Activated T-helper 1 cell treated with Interleukin-2 at 50 U/mL for 16 hours (primary cell): ENCODE data around the gene RPH3AL.
"Not testable (repeated sequence)": the region's sequence is repeated elsewhere in the genome, so short reads cannot be mapped to it uniquely, and the experiment has no call there.

Source experiments
- DNase-seq: peaks from one replicate; pipeline ENCODE4 v3.0.0-alpha.2; 2020; ENCODE audit warnings: low read depth

RPH3AL gene

DNA sequence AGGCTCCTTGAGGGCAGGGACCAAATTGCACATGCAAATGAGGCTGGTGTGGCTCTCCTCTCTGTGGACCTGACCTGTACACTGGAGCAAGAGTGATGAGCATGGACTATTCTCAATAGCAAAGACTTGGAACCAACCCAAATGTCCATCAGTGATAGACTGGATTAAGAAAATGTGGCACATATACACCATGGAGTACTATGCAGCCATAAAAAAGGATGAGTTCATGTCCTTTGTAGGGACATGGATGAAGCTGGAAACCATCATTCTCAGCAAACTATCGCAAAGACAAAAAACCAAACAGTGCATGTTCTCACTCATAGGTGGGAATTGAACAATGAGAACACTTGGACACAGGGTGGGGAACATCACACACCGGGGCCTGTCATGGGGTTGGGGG is 128.0 kb downstream of the RPH3AL start:
- DNase-seq, result not testable (repeated sequence)

DNA sequence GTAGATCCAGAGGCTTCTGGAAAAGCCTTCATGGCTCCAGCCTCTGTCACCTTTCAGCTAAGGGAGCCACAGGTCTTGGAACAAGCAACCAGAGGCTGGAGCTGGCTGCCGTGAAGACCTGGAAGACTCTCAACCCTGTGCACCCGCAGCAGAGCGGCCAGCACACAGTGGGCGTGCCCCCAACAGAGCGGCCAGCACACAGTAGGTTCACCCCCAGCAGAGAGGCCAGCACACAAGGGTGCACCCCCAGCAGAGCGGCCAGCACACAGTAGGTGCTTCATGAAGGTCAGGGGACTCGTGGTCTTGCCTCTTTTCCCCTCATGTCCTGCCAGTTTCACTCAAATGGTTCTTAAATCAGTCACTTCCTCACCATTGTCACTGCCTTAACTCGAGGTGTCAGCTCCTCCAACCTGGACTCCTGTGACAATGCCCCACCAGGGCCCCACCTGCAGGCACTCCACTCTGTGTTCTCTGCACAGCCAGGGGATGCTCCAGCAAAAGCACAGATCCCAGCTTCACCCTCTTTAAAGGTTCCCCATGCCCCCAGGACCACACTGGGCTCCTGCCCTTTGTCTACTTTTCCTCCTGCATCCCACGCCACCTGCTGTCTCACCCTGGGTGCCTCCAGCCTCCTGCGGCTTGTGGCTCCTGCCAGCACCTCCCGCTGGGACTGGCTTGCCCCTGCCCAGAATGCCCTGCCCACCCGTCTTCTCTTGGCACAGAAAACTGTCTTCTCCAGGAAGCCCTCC is 128.7 kb downstream of the RPH3AL start:
- DNase-seq, result no peak

GRCh38 chr17:222172-222571 is 130.4 kb downstream of the RPH3AL start:
- no peak for DNase-seq

- no peak for DNase-seq
Measured at GRCh38 chr17:219696-220095, 132.9 kb downstream of the RPH3AL start.

DNA sequence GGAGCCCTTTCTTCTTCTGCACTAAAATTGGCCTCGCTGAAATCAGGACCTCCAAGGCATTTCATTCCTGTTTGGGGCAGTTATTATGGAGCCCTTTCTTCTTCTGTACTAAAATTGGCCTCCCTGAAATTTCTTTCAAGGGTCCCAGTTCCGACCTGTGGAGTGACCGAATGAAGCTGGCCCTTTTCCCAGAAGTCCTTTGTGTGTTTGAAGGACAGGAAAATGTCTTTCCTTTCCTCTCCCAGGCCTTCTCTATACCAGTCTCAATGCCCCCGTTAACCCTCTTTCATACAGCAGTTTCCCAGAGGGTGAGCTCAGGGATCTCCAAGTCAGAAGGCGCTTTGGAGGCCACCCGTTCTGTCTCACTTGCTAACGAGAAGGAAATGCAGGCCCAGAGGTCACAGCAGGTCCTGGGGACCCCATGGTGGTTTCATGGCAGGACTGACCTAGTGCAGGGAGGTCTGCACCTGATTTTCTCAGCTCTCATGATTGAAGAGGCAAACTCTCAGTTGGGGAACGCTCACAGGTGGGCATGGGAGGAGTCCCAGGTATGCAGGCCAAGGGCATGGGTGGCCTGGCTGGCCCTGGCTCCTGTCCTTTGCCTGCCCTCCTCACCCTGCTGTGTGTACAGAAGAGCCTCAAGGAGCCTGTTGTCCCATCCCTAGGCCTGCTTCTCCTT is 134.0 kb downstream of the RPH3AL start:
- DNase-seq, result no peak

GRCh38 chr17:216625-217024 is 136.0 kb downstream of the RPH3AL start:
- DNase-seq, result no peak

DNA sequence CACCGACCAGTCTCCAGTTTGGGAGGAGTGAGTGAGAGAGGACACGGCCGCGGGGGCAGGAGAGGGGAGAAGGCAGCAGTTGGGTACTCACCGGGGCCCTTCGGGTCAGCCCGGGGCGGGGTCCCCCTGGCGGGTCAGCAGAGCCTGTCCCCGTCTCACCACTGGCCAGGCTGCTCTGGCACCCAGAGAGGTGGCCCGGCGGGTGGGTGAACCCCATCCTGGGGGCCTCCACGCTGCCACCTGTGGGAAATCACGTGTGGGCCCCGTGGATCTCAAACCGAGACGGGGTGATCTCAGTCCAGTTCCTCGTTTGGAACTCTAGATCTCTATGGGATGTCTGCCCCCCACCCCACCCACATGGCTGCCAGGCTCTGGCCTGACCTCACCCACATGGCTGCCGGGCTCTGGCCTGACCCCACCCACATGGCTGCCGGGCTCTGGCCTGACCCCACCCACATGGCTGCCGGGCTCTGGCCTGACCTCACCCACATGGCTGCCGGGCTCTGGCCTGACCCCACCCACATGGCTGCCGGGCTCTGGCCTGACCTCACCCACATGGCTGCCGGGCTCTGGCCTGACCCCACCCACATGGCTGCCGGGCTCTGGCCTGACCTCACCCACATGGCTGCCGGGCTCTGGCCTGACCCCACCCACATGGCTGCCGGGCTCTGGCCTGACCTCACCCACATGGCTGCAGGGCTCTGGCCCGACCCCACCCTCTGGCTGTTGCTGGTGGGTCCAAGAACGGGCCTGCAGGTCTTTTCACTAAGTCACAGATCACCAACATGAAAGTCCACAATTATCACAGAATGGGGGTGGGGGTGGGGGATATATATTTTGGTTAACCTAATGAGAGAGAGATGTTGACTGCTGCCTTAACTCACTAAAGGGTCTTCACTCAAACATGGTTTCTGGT is 136.8 kb downstream of the RPH3AL start:
- not testable (repeated sequence) for DNase-seq

DNA sequence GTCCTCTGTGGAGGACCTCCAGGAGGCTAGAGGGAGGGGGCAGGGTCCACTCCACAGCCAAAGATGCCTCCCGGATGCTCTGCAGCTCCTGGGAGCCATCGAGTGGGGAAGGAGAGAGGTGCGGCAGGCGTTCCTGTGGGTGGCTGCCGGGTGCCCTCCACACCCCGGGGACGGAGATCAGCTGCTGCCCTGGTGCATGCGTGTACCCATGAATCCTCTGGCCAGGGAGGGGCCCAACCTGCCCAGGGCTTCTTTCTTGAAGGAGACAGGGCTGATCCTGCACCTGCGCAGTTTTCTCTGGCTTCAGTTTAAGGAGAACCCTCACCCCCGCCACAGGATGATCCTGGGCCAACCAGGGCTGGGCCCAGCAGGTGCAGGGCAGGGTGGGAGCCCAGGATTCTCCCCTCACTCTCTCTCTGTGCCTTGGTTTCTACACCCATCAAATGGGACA is 137.7 kb downstream of the RPH3AL start:
- no peak for DNase-seq

DNA sequence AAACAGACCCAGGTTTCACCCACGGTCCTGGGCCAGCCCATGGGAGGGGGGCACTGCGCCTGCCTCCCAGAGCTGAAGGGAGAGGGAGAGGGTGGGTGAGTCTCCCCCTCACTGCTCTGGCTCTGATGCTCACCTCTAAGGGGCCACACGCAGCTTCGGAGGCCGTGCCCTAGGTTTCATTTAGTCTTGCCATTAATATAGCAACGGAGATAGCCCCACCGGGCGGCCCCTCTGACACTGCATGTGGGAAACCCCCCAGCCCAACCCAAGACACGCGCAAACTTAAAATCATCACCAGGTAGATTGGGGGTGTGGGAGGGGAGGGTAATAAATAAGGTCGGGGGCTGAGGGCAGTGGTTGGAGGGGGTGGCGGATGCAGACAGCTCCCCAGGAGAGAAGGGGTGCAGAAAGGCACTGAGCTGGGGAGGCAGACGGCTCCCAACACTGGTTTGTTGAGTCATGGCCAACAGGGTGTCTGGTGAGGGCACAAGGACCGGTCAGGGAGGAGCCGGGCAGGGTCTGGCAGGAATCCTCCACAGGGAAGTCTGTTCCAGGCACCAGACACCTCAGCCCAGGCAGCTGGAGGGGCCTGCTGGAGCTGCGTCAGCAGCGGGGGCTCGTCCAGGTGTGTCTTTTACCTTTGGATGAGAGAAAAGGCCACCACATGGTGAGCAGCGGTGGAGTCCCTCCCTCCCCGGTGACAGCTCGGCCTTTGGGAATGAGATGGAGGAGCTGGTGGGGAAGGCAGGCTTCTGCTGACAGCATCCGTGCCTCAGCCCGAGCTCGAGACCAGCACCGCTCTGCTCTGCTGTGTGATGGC is 139.1 kb downstream of the RPH3AL start:
- no peak for DNase-seq

DNA sequence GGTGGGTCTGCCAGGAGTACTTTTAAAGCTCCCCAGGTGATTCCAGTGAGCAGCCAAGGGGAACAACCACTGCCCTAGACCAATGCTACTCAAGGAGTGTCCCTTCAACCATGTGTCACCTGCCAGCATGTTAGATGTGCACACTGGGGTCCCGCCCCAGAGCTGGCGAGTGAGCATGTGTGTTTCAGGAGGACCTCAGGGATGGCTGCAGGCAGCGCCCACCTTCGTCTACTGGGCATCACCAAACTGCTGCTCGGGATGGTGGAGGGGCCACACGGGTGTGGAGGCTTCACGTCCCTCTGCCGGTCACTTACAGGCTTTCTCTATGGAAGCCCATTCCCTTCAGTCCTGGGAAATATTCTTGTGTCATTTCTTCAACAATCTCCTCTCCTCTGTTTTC is 142.2 kb downstream of the RPH3AL start:
- DNase-seq, result no peak

GRCh38 chr17:208429-208828 is 144.2 kb downstream of the RPH3AL start:
- no peak for DNase-seq

DNA sequence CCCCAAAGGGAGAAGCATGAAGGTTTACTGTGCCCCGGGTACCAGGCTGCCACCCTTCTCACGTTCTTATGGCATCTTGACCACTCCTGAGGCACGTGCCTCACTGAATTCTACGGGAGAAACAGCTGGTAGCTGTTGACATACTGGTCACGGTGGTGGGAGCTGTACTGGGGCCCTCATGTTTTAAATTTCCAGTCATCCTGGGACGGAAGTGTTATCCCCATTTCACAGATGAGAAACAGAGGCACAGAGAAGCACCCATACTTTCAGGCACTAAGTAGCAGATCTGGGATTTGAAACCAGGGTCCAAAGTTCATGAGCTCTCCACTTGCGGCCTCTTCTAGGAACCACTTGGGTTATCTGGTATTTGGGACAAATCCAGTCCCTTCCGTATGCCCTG is 144.8 kb downstream of the RPH3AL start:
- DNase-seq, result no peak

DNA sequence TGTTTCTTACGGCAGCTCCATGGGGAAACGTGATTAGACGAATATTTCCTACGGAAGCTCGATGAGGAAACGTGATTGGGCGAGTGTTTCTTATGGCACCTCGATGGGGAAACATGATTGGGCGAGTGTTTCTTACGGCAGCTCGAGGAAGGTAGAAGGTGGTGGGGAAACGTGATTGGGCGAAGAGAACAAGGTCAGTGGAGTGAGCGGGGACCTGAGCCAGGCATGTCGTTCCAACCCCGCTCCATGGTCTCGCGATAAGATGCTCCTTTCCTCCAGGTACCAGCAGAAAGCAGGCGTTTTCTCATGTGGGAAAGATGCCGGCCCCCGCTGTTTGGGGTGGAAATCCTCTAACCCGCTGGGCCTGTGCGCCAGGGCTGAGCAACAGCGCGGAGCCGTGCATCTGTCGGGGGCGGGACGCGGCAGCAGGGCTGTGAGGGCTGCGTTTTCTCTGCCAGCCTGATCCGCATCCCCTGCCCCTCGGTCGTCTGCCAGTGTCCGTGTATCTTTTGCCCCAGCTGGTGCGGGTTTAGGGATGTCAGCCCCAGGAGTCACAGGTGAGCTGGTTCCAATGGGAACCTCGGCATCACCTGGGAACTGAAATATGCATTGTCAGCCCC is 145.6 kb downstream of the RPH3AL start:
- no peak for DNase-seq

GRCh38 chr17:206484-206883 is 146.1 kb downstream of the RPH3AL start:
- DNase-seq, result not testable (repeated sequence)

DNA sequence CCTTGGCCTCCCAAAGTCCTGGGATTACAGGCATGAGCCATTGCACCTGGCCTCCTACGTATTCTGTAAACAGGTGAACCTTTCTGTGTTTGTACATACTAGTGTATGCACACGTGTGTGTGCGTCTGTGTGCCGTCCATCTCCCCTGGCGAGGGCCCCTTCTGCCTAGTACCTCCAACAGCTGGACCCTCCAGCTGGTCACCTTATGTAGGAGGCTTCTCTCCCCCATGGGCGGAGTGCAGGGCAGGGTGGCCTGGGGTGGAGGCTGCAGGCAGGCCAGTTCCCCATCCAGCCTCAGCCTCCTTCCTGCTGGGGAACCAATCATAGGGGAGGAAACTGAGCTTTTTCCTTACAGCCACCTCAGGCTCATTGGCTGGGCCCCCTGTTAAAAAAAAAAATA is 146.8 kb downstream of the RPH3AL start:
- DNase-seq, result no peak

DNA sequence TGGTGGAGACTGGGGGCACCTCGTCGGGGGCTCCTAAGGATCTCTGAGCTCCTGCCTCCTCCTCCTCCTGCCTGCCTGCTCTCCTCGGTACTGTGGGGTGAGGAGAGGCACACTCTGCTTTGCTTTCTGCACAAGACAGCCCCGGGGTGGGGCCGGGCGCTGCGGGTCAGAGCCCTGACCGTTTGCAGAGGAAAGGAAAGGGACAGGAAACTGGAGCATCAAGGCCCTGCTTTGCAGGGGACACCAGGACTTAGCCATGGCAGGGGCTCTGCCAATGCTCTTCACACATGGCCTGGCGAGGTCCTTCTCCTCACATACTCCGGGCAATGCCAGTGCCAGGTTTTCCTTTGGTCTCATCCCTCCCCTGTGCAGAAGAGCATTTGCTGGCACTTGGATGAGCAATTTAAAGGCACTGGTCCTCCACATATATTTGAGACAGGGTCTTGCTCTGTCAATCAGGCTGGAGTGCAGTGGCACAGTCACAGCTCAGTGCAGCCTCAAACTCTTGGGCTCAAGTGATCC is 147.4 kb downstream of the RPH3AL start:
- DNase-seq, result no peak

DNA sequence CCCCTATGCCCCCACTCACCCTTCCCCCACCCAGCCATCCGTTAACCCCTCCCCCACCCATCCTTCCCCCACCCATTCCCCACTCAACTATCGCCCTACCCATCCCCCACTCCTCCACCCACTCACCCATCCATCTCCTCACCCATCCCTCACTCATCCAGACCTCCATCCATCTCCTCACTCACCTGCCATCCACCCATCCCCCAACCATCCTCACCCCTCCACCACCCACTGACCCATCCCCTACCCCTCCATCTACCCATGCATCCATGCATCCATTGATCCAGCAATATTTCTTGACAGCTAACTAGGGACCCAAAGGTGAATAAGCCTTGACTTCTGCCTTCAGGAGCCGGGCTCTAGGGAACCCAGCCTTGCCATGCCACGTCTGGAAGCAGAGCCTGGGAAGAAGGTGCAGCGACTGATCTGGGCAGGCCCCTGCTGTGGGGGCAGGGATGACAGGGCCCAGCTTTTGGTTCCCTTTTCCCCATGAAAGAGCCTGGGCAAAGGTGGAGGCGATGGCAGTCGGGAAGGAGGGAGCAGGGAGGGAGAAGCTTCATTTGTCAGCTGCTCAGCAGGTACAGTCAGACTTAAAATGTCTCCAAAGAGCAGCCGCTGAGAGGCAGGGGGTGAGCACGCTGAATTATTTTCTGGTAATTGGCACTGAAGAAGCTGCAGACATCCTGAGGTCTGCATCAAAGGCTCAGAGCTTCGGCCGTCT is 148.0 kb downstream of the RPH3AL start:
- no peak for DNase-seq

GRCh38 chr17:202501-202951 is 150.1 kb downstream of the RPH3AL start:
- DNase-seq, result no peak

DNA sequence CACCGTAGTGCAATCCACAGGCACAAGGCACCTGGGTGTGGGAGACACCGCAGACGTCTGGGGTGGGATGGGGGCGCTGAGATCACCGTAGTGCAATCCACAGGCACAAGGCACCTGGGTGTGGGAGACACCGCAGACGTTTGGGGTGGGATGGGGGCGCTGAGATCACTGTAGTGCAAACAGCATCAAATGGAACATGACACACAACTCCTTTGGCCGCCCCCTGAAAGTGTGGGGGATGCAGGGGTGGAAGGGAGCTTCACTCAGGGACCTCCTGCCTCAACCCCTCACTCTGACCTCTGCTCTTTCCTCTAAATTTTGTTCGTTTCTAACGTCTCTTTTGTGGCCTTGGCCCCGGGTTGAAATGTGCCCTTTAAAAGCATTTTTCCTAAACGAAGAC is 150.9 kb downstream of the RPH3AL start:
- not testable (repeated sequence) for DNase-seq

GRCh38 chr17:201257-201656 is 151.3 kb downstream of the RPH3AL start:
- DNase-seq, result not testable (repeated sequence)
